GM21528 (cell line): Measurements from ENCODE around the gene KLHL3.
A peak's percentile ranks its signal among the peaks of the same experiment; 100 is the strongest.
"Not testable (repeated sequence)": the region's sequence is repeated elsewhere in the genome, so short reads cannot be mapped to it uniquely, and the experiment has no call there.

ENCODE experiments used
- ATAC-seq: cut with Tn5 transposase; IDR thresholded peaks from one replicate; pipeline ENCODE4 v1.9.1; 2021; ENCODE audit warnings: mild to moderate bottlenecking, moderate library complexity; ENCODE audit not compliant: unreplicated experiment, low FRiP score

Gene KLHL3

DNA sequence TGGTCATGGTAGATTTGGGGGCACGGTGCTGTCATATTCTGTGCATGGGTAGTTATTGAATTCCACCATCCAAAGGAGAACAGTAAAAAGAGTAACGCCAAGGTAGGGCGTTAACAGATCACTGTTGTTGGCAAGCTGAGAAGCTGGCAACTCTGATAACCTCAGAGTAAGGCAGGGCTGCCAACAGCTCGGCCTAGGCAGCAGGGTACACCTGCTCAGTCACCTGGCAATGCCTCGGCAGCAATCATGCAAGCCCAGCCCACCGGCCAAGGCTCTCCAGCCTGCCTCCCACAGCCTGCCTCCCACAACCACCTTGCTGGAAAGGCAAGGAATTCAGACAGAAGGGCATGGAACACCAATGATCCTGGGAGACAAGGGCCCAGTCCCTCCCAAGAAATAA, 63.9 kb downstream of the KLHL3 start:
- no peak for ATAC-seq

DNA sequence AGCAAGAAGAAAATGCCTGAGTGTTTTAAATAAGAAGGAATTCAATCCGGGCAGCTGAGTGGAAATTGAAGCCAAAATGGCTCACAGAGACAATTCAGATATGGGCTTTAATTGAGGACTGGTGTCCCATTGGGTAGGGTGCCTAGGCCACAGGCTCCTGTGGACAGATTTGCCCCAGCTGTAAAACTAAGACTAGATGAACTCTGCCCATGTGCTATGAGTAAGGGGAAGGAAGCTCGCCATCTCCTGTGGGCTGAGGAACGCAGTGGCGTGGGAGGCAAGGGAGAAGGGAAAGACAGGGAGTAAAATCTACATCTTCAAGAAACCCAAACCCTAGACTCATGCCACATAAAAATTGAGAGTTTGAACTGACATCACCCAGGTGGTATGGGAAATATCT, 66.1 kb downstream of the KLHL3 start:
- ATAC-seq, result no peak

DNA sequence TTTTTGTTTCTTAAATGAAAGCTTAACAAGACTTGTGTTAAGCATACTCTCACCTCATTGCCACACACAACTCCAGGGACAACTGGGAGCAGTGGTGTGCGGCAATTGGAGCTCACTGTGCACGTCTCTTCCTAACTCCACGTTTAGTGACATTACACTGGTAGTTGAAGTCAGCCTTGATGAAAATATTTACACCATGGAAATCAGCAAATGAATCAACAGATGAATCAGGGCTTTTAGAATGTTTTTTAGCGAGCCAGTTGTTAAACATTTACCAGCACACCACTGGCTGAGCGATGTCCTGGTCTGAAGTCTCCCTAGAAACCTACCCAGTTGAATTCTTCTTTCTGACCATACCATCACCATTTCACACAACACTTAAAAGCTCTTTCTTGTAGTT, 67.3 kb downstream of the KLHL3 start:
- no peak for ATAC-seq

DNA sequence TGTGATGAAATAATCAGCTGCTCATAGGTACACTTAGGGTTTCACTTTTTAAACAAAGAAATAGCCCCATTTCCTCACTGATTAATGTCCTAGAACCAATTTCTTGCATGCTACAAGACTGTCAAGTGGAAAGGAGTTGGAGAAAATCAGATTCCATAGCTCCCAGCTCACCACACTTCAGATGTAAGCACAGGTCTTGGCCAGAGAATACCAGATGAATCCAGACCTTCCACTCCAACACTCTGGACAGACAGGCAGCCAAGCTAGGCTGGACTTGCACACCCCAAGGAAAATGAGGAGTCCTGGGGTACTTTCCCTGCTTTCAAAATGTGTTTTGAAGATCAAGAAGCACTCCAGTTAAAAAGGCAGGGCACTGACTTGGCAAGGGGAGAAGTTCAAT, 68.5 kb downstream of the KLHL3 start:
- no peak for ATAC-seq

DNA sequence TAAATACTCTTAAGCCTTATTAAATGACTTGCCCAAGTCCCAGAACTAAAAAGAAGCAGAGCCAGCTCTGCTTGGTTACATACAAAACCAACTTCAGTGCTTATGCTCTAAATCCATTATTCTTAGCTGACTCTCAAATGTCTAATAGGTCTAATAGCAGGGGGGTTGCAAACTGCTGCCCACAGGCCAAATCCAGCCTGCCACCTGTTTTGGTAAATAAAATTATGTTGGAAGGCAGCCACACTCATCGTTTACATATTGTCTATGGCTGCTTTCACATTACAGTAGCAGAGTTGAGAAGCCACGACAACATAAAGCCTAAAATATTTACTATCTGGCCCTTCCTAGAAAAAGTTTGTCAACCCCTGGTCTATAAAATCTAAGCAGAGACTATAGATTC, 69.0 kb downstream of the KLHL3 start:
- ATAC-seq, result no peak

DNA sequence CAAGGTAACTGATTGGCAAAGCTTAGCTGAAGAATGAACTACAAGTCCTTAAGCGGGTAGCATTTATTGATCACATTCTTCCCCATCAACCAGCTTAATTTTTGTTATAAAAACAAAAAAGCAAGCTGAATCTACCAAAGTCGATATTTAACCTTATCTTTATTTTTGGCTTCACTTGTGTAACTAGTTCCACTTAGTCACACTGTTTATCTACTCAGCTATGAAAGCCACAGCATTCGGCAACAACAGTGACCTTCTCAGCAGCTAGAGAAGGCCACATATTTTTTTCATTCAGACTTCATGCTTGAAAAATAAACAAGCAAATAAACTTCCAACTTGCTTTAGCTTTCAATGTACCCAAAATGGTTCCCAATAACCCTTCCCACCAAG, 69.4 kb downstream of the KLHL3 start:
- peak; percentile 45 for ATAC-seq

DNA sequence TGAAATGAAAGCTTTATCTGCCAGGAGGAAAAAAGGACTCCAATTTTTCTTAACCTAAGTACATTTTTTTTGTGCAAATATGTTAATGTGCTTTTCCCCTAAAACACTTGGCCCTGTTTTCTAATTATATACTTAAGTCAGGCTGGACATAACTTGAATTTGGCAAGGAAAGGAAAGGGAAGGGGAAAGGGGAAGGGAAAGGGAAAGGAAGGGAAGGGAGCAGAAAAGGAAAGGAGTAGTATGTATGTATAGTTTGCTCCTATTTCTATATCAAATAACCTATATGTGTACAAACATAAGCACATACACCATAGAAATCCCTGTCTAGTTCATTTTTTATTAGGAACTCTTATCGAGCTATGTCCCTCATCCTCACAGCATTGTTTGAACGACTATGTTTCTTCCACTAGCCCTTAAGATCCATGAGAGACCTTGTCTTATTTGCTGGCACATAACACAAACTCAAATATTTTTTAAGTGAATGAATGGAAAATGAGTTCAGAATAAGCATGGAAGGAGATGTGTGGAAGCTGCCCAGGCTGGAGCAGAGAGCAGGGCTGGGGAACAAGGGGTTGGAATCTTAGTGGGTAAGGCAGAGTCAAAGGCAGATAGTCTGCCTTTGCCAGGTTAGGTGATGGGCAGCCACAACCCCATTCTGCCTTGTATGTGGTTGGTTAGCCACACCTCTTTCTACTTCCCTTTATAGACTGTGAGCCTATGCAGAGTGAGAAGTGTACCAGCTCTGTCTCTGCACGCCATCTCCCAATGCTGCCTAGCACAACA, 70.0 kb downstream of the KLHL3 start:
- ATAC-seq, result peak; percentile 99

DNA sequence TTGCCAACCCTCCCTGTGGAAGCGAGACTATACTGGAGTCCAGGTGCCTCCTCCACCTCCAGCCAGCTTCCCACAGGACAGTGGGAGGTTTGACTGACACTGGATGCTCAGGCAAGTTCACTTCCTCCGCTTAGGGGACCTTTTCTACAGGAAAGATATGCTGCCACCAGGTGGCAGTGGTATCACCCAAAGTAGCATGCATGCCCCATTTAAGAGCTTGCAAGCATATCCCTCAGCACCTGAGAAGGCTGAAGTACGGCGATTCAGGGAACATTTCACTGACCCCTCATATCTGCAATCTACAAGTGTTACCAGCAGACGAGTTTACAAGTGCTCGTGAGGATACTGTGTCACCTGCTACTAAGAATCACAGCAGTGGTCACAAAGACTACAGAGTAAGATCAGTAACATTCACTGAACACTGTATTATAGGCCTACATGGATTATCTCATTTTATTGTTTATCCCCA, 75.5 kb downstream of the KLHL3 start:
- peak; percentile 86 for ATAC-seq

DNA sequence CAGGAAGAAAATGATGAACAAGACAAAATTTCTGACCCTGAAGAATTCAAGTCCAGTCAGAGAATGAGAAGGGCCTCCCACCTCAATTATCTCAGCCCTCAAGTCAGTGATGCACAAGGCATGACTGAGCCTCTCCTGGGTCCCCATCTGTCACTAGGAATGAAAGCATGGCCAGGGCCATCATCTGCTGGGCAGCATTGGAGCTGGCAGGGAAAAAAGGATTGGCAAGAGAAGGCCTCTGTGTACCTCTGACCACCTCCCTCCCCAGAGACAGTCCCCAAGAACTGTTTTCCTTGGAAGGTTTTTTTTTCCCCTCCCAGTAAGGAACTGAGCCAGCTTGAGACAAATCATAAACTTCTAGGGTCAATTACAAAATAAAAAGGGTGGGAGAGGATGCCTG, 76.7 kb downstream of the KLHL3 start:
- ATAC-seq, result no peak

DNA sequence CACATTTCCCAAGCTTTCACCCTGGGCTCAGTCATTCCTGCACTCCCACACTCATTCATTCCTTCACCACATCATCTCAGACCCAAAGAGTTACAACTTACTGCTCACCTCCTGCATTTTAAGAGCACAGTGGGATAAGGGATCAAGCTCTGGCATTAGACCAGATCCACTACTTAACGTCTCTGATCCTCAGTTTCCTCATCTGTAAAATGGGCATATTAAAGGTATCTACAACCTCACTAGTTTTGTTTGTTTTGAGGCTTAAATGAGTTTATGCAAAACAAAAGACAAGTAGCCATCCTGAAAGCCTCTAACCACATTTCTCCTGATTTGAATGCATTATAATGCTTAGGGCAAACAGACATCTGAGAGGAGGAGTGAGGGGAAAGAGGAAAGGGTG, 77.6 kb downstream of the KLHL3 start:
- no peak for ATAC-seq

DNA sequence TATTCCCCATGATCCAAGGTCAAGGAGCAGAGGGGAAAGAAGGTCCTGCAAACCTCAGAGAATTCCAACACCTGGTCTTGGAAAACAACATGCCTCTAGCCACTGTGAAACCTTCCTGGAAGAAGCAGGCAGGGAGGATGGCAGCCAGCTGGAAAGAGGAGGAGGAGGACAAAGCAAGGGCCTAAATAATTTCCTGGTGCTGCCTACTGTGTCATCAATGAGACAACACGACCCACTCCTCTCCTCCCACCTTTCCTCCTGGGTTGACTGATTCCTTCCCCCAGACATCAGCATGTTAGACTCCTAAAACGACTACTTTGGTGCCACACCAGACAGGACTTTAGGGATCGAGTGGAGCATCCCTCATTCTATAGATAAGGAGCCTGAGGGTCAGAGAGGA, 78.8 kb downstream of the KLHL3 start:
- no peak for ATAC-seq

DNA sequence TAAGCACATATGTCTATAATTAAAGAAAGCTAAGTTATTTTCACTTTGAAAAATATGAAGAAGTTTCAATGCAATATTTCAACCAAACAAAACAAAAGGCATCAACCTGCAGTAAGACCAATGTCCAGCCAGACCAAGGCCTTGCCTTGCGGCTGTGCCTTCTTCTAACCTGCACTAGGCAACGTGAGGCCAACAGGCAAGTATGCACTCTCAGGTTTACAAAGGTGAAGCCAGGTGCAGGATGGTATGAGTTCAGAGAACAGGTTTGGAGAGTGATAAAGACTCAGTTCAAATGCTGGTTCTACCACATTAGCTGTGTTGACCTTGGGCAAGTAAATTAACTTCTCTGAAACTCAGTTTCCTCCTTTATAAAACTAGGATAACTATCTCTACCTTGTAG, 79.3 kb downstream of the KLHL3 start:
- no peak for ATAC-seq

DNA sequence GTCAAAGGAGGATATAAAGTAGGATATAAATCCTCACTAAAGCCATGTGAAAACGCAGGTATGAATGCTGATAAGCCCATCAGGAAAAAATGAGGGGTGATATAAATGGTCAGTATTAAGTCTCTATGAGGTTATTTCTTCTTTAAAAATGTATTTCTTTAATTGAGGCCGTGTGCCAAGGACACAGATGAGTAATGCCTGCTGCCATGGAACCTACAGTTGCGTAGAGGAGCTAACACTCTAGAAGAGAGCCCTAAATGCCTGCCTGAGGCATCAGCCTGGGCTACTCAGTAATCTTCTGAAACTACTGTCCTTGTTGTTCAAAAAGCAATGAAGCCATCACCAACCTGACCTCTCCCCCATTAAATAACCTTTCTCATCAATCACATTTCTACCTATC, 84.9 kb downstream of the KLHL3 start:
- no peak for ATAC-seq

DNA sequence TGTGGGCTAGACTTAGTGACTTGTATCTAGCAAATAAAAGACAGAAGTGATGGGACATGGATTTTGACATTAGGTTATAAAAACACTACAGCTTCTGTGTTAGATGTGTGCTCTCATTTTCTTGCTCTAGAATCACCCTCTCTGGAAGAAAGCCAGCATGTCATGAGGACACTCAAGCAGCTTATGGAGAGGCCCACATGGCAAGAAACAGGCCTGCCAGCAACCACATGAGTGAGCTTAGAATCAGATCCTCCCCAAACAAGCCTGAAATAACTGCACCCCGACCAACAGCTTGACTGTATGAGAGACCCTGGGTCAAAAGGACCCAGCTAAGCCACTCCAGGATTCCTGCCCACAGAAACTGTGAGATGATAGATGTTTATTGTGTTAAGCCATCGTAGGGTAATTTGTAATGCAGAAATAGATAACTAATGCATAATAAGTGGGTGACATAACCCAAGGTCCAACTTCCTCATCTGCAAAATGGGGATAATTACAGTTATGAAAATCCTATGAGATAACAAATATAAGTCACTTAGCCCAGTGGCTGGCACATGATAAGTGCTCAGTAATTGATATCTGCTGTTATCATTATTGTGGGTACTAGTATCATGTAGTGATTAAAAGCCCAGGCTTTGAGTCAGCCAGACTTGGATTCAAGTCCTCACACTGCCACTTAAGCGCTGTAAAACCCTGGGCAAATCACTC, 86.5 kb downstream of the KLHL3 start:
- no peak for ATAC-seq

DNA sequence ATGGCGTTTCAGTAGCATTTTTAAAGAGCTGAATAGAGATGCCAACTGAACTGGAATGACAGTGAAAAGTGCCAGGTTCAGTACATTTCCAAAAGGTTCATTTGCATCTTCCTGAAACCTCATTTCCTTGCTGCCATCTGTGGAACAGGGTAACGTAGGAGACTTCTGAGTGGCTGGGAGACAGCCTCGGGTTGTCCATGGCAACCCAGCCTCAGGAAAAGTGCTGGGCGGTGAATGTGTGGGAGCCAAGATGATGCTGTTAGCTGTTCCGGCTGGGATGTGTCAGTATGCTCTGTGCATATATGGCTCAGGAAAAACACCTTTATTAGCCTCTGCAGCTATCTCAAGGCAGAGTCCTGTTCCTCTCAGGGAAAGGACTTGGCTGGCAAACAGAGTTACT, 87.5 kb downstream of the KLHL3 start:
- ATAC-seq, result no peak

DNA sequence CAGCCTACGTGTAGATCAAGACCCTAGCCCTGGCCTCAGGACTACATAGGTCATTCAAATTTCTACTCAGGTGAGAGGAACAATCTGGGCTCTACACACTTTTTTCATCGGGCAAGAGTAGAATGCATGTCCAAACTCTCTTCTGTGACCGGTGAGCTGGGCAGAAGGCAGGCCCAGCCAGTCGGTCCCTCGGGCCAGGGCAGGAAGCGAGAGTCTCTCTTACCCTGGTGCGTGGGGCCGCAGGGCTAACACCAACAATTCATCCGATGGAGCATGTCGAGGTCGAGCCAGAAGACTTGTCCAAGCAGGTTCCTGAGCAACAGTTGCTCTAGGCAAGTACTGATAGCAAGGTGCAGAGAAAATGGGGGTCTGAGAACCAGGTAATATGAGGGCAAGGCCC, 88.5 kb downstream of the KLHL3 start:
- ATAC-seq, result no peak

DNA sequence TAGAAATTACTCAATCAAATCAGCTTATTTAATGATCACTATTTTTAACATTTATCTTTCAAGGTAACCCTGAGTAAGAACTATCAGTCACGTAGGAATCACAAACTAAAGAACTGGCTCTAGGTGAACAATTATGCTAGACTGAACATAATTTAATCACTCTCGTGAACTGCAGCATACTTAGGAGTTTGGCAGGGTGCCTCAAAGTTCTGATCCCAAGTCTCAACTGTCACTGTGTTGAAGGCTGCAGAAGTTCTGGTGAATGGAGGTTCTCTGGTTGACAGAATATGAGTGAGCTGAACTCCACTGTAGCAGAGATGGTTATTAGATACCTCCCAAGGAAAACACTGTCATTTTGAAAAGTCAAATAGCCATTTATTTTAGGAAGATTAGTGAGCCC, 89.1 kb downstream of the KLHL3 start:
- no peak for ATAC-seq

DNA sequence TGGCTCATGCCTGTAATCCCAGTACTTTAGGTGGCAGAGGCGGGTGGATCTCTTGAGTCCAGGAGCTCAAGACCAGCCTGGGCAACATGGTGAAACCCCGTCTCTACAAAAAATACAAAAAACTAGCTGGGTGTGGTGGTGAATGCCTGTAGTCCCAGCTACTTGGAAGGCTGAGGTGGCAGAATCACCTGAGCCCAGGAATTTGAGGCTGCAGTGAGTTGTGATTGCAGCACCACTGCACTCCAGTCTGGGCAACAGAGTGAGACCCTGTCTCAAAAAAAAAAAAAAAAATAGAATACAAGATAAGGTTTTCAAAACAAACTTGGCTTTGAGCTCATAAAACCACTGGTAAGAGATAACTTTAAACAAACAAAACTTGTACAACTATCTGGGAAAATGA, 92.8 kb downstream of the KLHL3 start:
- ATAC-seq, result not testable (repeated sequence)

DNA sequence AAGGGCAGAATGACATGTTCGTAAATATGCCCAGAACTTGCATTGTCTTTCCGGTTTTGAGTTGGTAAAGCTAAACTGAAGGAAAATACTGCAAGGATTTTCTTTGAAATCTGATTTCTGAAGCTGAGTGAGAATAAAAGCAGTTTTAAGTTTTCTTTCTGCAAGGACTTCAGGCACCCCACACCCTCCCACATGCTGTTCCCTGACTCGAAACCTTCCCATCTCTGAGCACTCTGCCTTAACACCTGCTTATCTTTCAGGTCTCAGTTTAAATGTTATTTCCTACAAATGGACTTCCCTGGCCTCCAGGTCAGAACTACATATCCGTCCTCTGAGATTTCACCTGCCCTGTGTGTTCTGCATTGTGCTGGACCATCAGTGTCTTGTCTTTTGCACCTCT, 93.8 kb downstream of the KLHL3 start:
- no peak for ATAC-seq

DNA sequence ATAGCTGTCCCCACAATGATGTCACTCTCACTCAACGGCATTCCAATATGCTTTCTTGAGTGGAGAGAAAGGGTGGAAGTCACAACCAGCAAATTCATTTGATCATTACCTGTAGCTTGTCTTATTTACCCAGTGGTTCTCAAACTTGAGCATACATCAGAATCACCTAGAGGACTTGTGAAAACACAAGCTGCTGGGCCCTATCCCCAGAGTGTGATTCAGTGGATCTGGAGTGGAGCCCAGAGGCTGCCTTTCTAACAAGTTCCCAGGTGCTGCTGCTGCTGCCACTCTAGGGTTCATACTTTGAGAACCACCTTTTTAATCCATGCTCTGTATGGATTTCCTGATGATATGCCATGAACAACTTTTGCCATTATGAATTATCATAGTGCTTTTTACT, 94.7 kb downstream of the KLHL3 start:
- ATAC-seq, result no peak

DNA sequence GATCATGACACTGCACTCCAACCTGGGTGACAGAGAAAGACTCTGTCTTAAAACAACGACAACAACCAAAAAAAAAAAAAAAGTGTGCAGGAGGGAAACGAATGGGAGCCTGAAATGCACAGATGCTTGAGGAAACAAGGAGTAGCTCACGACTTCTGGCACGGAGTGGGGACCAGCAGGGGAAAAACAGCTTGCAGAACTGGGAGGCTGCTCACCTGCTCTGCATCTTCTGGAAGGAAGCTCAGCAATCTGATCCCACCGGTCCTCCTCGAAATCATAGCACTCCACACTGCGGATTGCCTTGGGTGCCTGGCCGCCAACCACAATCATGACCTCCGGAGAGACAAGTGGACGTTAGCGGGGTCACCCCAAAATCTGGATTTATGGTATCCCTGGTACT, 96.2 kb downstream of the KLHL3 start:
- no peak for ATAC-seq

DNA sequence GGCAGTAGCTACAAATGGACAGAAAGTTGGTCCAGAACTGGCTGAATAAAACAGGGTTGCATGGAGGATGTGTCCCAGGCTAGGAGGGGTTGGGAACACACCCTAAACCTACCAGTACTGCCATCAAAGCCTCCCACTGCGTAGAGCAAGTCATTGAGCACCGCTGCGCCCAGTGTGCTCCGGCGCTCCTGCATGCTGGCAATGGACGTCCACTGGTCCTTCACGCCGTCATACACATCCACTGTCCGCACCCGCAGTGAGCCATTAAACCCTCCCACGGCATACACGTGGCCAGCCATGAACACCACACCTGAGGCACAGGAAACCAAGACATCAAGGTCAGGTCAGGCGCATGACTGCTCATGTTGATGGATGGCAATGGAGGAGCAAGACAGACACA, 97.0 kb downstream of the KLHL3 start:
- no peak for ATAC-seq
